CD8-positive, alpha-beta memory T cell (primary cell): ENCODE results near the gene RTKN2. TPM values are rescaled to one million over a fixed set of nuclear protein-coding genes. Genes with fewer than 3 reads are reported as not detected.

Experiments used
- CTCF ChIA-PET: fragments of 350-600 bp; sonication (Branson Sonifier 250); formaldehyde crosslinking; loops from one replicate; lab custom pipeline; 2021; ENCODE audit warnings: antibody characterized with exemption; lab: Charles Lee
- POLR2A ChIA-PET: fragments of 350-600 bp; sonication (Branson Sonifier 250); formaldehyde crosslinking; loops from one replicate; lab custom pipeline; 2021; ENCODE audit warnings: antibody characterized with exemption; lab: Charles Lee
- DNase-seq, 5 donors: peaks; one replicate each; pipeline versions ENCODE4 v3.0.0 to v3.0.0-alpha.2; 2020 to 2022; ENCODE audit warnings: mixed read lengths in 1 of 5
- H3K27ac ChIP-seq: one replicate; pipeline ENCODE4 v1.7.0; 2013; ENCODE audit warnings: low read depth, mild to moderate bottlenecking, low read length, moderate library complexity
- H3K27me3 ChIP-seq: 2 replicates; pipeline ENCODE4 v1.7.0; 2013; ENCODE audit warnings: low read length, mild to moderate bottlenecking; ENCODE audit not compliant: insufficient read depth, poor library complexity, severe bottlenecking
- H3K36me3 ChIP-seq: 2 replicates; pipeline ENCODE4 v1.7.0; 2013; ENCODE audit warnings: mild to moderate bottlenecking, low read length, moderate library complexity; ENCODE audit not compliant: insufficient read depth
- H3K4me1 ChIP-seq: 2 replicates; pipeline ENCODE4 v1.7.0; 2013; ENCODE audit warnings: mild to moderate bottlenecking, low read length, moderate library complexity; ENCODE audit not compliant: insufficient read depth
- H3K4me3 ChIP-seq: 2 replicates; pipeline ENCODE4 v1.7.0; 2013; ENCODE audit warnings: mild to moderate bottlenecking, low read length
- H3K9me3 ChIP-seq: 2 replicates; pipeline ENCODE4 v1.7.0; 2013; ENCODE audit warnings: mild to moderate bottlenecking, low read length
- H3K27ac Mint-ChIP-seq, 8 donors: one replicate each; pipeline ENCODE4 v1.8.0; 2020 to 2021; ENCODE audit warnings: mixed read lengths in 8 of 8, mild to moderate bottlenecking in 6 of 8, inconsistent platforms in 3 of 8, moderate library complexity in 3 of 8
- H3K27me3 Mint-ChIP-seq, 2 donors: one replicate each; pipeline ENCODE4 v1.8.0; 2020 to 2021; ENCODE audit warnings: mixed read lengths in 2 of 2, mild to moderate bottlenecking in 1 of 2, moderate library complexity in 1 of 2
- H3K36me3 Mint-ChIP-seq, 3 donors: one replicate each; pipeline ENCODE4 v1.8.0; 2020 to 2021; ENCODE audit warnings: mixed read lengths in 3 of 3, inconsistent platforms in 1 of 3, mild to moderate bottlenecking in 1 of 3
- H3K4me1 Mint-ChIP-seq, 3 donors: one replicate each; pipeline ENCODE4 v1.8.0; 2020 to 2021; ENCODE audit warnings: mixed read lengths in 3 of 3, inconsistent platforms in 1 of 3, mild to moderate bottlenecking in 1 of 3
- H3K4me3 Mint-ChIP-seq, 7 donors: one replicate each; pipeline ENCODE4 v1.8.0; 2020 to 2021; ENCODE audit warnings: mixed read lengths in 7 of 7, mild to moderate bottlenecking in 6 of 7, moderate library complexity in 4 of 7, inconsistent platforms in 2 of 7
- H3K9me3 Mint-ChIP-seq, 5 donors: one replicate each; pipeline ENCODE4 v1.8.0; 2020 to 2022; ENCODE audit warnings: mixed read lengths in 5 of 5, mild to moderate bottlenecking in 3 of 5, moderate library complexity in 2 of 5, inconsistent platforms in 1 of 5
- polyA plus RNA-seq: library from polyadenylated mRNA; unstranded; fragments of 300-500 nt; fragmentation: Illumina TruSeq; gene quantifications from one replicate; pipeline ENCODE4 v1.2.3, GENCODE V29; 2021
- total RNA-seq, 2 experiments: library from RNA; stranded (reverse); gene quantifications; one replicate each; pipeline ENCODE4 v1.2.3, GENCODE V29; 2021

Gene RTKN2
- total and polyA plus RNA-seq, 3 experiments from 2014 or later, result 1.6 to 1.9 (median 1.7) TPM

- DNase-seq, result no peak
- Histone ChIP-seq H3K4me1 (peaks cover 7% of the 10 kb centered on the region), H3K36me3 (no peaks in the 10 kb centered on the region), H3K27ac (no peak overlapping the region), H3K4me3 (no peak overlapping the region), H3K9me3 (no peaks in the 10 kb centered on the region), H3K27me3 (no peaks in the 10 kb centered on the region)
- Mint-ChIP-seq H3K27ac (peak overlapping the region in 4 of 8 donors; percentile 44 to 76 (median 60)), H3K36me3 (no peaks in the 10 kb centered on the region), H3K27me3 (no peaks in the 10 kb centered on the region), H3K4me1 (peaks cover 13 to 25% (median 16%) of the 10 kb centered on the region in 3 donors), H3K9me3 (no peaks in the 10 kb centered on the region), H3K4me3 (peak overlapping the region in 6 of 7 donors; percentile 5 to 65 (median 42))
- ChIA-PET POLR2A (no interaction called here), CTCF (no interaction called here)
Measured at GRCh38 chr10:62234077-62234605, 34.5 kb downstream of the RTKN2 start.

DNA sequence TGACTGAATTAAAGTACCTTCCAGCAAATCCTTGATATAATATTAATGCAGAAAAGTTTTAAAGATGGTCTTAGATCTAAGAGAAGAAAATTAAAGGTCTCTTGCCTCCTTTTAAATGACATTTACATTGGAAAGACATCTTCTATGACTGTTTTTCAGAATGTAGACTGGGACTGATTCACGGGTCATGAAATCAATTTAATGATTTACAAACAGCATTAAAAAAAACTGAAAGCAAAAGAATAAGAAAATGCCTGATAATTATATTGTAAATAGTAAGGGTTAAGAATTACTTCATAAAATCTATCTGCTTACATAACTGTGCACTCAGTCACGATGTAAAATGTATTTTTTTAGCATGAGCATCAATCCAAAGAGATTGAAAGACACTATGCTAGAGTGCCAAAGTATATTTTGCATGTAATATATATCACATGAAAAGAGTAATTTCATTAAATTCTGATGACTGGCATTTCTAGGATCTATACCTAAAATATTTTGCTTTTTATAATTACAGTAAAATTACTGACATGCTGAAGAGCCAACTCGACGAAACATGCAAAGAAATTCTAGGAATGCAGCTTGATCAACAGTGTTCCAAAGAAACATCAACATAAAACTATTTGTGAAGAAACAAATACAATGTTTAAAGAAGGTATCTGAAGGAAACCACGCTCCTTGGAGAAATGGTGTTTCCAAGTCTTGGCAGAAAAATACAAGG lies 35.1 kb downstream of the RTKN2 start:
- H3K4me3 ChIP-seq, result no peak overlapping the region
- H3K27me3 ChIP-seq, result no peaks in the 10 kb centered on the region
- H3K36me3 Mint-ChIP-seq, result no peaks in the 10 kb centered on the region
- H3K9me3 ChIP-seq, result no peaks in the 10 kb centered on the region
- H3K27me3 Mint-ChIP-seq, result no peaks in the 10 kb centered on the region
- H3K4me1 Mint-ChIP-seq, result peaks cover 10 to 19% (median 11%) of the 10 kb centered on the region in 3 donors
- POLR2A ChIA-PET, result no interaction called here
- peaks cover 7% of the 10 kb centered on the region for H3K4me1 ChIP-seq
- H3K4me3 Mint-ChIP-seq, result peak overlapping the region in 5 of 7 donors; percentile 25 to 65 (median 50)
- H3K27ac ChIP-seq, result no peak overlapping the region
- H3K9me3 Mint-ChIP-seq, result no peaks in the 10 kb centered on the region
- no peak for DNase-seq
- no peaks in the 10 kb centered on the region for H3K36me3 ChIP-seq
- H3K27ac Mint-ChIP-seq, result peak overlapping the region in 3 of 8 donors; percentile 49 to 76 (median 70)
- CTCF ChIA-PET, result interaction anchor here (1.5 kb wide), 1 partner anchor 12 kb away, joined by 4 read pairs; no protein-coding TSS in a partner anchor

- peaks cover 8 to 17% (median 11%) of the 10 kb centered on the region in 3 donors for H3K4me1 Mint-ChIP-seq
- no peaks in the 10 kb centered on the region for H3K27me3 Mint-ChIP-seq
- ChIA-PET POLR2A (no interaction called here), CTCF (interaction anchor here (1.2 kb wide), 1 partner anchor 9 kb away, joined by 4 read pairs; no protein-coding TSS in a partner anchor)
- Histone ChIP-seq H3K27me3 (no peaks in the 10 kb centered on the region), H3K9me3 (no peaks in the 10 kb centered on the region), H3K4me3 (no peak overlapping the region), H3K4me1 (peaks cover 7% of the 10 kb centered on the region), H3K27ac (no peak overlapping the region), H3K36me3 (no peaks in the 10 kb centered on the region)
- peak overlapping the region in 2 of 8 donors; percentile 10 to 51 for H3K27ac Mint-ChIP-seq
- H3K4me3 Mint-ChIP-seq, result no peak overlapping the region
- H3K36me3 Mint-ChIP-seq, result no peaks in the 10 kb centered on the region
- no peaks in the 10 kb centered on the region for H3K9me3 Mint-ChIP-seq
- DNase-seq, result no peak
Measured at GRCh38 chr10:62231805-62232204, 36.8 kb downstream of the RTKN2 start.

GRCh38 chr10:62231371-62231770 lies 37.3 kb downstream of the RTKN2 start:
- no peak overlapping the region for H3K4me3 ChIP-seq
- ChIA-PET CTCF (interaction anchor here (1.2 kb wide), 1 partner anchor 10 kb away, joined by 4 read pairs; no protein-coding TSS in a partner anchor), POLR2A (no interaction called here)
- no peak overlapping the region for H3K27ac Mint-ChIP-seq
- no peak for DNase-seq
- H3K4me1 Mint-ChIP-seq, result peaks cover 5 to 14% (median 11%) of the 10 kb centered on the region in 3 donors
- H3K27me3 ChIP-seq, result no peaks in the 10 kb centered on the region
- no peaks in the 10 kb centered on the region for H3K36me3 Mint-ChIP-seq
- H3K9me3 Mint-ChIP-seq, result no peaks in the 10 kb centered on the region
- H3K36me3 ChIP-seq, result no peaks in the 10 kb centered on the region
- H3K27me3 Mint-ChIP-seq, result no peaks in the 10 kb centered on the region
- H3K4me1 ChIP-seq, result peaks cover 7% of the 10 kb centered on the region
- no peak overlapping the region for H3K4me3 Mint-ChIP-seq
- no peak overlapping the region for H3K27ac ChIP-seq
- no peaks in the 10 kb centered on the region for H3K9me3 ChIP-seq

GRCh38 chr10:62230344-62231121 lies 38.1 kb downstream of the RTKN2 start:
- H3K4me1 Mint-ChIP-seq, result peaks cover 2 to 14% (median 8%) of the 10 kb centered on the region in 3 donors
- H3K36me3 Mint-ChIP-seq, result no peaks in the 10 kb centered on the region
- Histone ChIP-seq H3K9me3 (no peaks in the 10 kb centered on the region), H3K27ac (no peak overlapping the region), H3K27me3 (no peaks in the 10 kb centered on the region), H3K36me3 (no peaks in the 10 kb centered on the region), H3K4me3 (no peak overlapping the region), H3K4me1 (peaks cover 7% of the 10 kb centered on the region)
- H3K9me3 Mint-ChIP-seq, result no peaks in the 10 kb centered on the region
- no peak overlapping the region for H3K27ac Mint-ChIP-seq
- no peaks in the 10 kb centered on the region for H3K27me3 Mint-ChIP-seq
- POLR2A ChIA-PET, result no interaction called here
- no peak overlapping the region for H3K4me3 Mint-ChIP-seq
- CTCF ChIA-PET, result no interaction called here
- no peak for DNase-seq

DNA sequence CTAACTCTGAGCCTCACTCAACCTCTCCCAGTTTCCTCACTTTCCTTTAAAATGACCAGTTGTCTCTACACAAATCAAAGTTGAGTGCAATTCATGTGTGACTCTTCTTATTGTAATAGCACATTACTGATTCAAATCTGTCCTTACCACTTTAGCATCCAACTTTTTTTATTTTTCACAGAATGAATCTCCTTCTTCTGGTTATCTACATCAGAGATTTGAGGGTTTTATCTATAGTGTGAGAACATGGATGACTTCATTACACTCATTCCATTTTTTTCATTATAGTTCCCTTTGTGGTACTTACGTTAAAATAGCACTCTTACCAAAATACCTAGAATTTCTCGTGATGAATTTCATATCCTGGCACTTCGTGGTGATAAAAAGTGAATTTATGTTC lies 43.3 kb downstream of the RTKN2 start:
- H3K36me3 Mint-ChIP-seq, result peaks cover 0 to 1% (median 0%) of the 10 kb centered on the region in 3 donors
- H3K4me3 ChIP-seq, result no peak overlapping the region
- H3K27ac Mint-ChIP-seq, result no peak overlapping the region
- no peaks in the 10 kb centered on the region for H3K36me3 ChIP-seq
- no peaks in the 10 kb centered on the region for H3K9me3 ChIP-seq
- H3K4me3 Mint-ChIP-seq, result no peak overlapping the region
- H3K27ac ChIP-seq, result no peak overlapping the region
- H3K27me3 ChIP-seq, result no peaks in the 10 kb centered on the region
- H3K9me3 Mint-ChIP-seq, result no peaks in the 10 kb centered on the region
- H3K4me1 ChIP-seq, result no peaks in the 10 kb centered on the region
- POLR2A ChIA-PET, result no interaction called here
- DNase-seq, result no peak
- H3K27me3 Mint-ChIP-seq, result no peaks in the 10 kb centered on the region
- CTCF ChIA-PET, result no interaction called here
- H3K4me1 Mint-ChIP-seq, result no peaks in the 10 kb centered on the region

DNA sequence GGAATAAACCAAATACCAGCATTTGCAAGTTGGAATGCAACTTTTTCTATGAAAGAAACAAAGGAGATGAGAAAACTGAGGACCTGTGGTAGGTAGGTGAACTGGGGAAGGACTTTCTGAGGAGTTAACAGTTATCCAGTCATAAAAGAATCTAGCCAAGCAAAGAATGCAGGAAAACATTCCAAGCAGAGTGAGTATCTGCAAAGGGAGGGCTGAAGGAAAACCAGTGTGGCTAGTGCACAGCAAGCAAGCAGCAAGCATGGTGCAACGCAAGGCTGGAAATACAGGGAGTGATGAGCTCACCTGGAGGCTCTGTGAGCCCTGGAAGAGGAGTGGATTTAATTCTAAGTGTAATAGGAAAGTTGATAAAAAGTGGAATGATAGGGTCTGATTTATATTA lies 44.0 kb downstream of the RTKN2 start:
- no peaks in the 10 kb centered on the region for H3K4me1 ChIP-seq
- no peaks in the 10 kb centered on the region for H3K9me3 ChIP-seq
- DNase-seq, result no peak
- Mint-ChIP-seq H3K4me3 (no peak overlapping the region), H3K27me3 (no peaks in the 10 kb centered on the region), H3K4me1 (no peaks in the 10 kb centered on the region), H3K27ac (no peak overlapping the region), H3K9me3 (no peaks in the 10 kb centered on the region), H3K36me3 (peaks cover 0 to 1% (median 0%) of the 10 kb centered on the region in 3 donors)
- ChIA-PET CTCF (no interaction called here), POLR2A (no interaction called here)
- H3K27ac ChIP-seq, result no peak overlapping the region
- no peaks in the 10 kb centered on the region for H3K36me3 ChIP-seq
- no peak overlapping the region for H3K4me3 ChIP-seq
- no peaks in the 10 kb centered on the region for H3K27me3 ChIP-seq

GRCh38 chr10:62217683-62218082 lies 51.0 kb downstream of the RTKN2 start:
- Mint-ChIP-seq H3K36me3 (peaks cover 0 to 1% (median 0%) of the 10 kb centered on the region in 3 donors), H3K4me1 (no peaks in the 10 kb centered on the region), H3K4me3 (no peak overlapping the region), H3K9me3 (no peaks in the 10 kb centered on the region), H3K27me3 (no peaks in the 10 kb centered on the region), H3K27ac (no peak overlapping the region)
- ChIA-PET CTCF (no interaction called here), POLR2A (no interaction called here)
- Histone ChIP-seq H3K4me3 (no peak overlapping the region), H3K36me3 (no peaks in the 10 kb centered on the region), H3K9me3 (no peaks in the 10 kb centered on the region), H3K27ac (no peak overlapping the region), H3K4me1 (no peaks in the 10 kb centered on the region), H3K27me3 (no peaks in the 10 kb centered on the region)
- DNase-seq, result no peak
